A549 (cell line): ENCODE measurements around the gene PRMT5. TPM values are rescaled to one million over a fixed set of nuclear protein-coding genes. Genes with fewer than 3 reads are reported as not detected.

Experiments
- ATAC-seq, 2 experiments: fragments of 200-7000 bp in 1 of 2; fragments of >200 bp in 1 of 2; cut with Nextera tagmentation in 1 of 2; cut with Tn5 transposase in 1 of 2; 3 replicates each; pipeline versions ENCODE4 v1.8.0 to v1.9.1; 2018 to 2020; ENCODE audit warnings: mild to moderate bottlenecking in 1 of 2, moderate library complexity in 1 of 2
- CTCF ChIA-PET: fragments of 300-600 bp; sonication (Branson Sonifier 250); formaldehyde crosslinking; extraction: SDS; loops from one replicate; lab custom pipeline; 2021; ENCODE audit warnings: antibody characterized with exemption, inconsistent platforms; lab: Yijun Ruan, JAX
- POLR2A ChIA-PET: fragments of 350-600 bp; formaldehyde crosslinking; extraction: SDS; loops from one replicate; lab custom pipeline; 2021; ENCODE audit warnings: antibody characterized with exemption, inconsistent platforms; lab: Yijun Ruan, JAX
- DNase-seq, 2 experiments: peaks; one replicate each; pipeline versions ENCODE4 v3.0.0 to v3.0.0-alpha.2; 2011 to 2016; ENCODE audit warnings: low read depth in 1 of 2, low spot score in 1 of 2
- FAIRE-seq: peaks from 2 replicates; lab custom pipeline; 2011; peaks lifted over from hg19 to GRCh38; lab: Jason Lieb, UNC
- H3K27ac ChIP-seq, 2 experiments: fragments of >200 bp; sonication (Bioruptor Twin); formaldehyde crosslinking; 3 replicates each; pipeline ENCODE4 v1.5.1; 2016 to 2017
- H3K4me1 ChIP-seq: fragments of >200 bp; sonication (Bioruptor Twin); formaldehyde crosslinking; 3 replicates; pipeline ENCODE4 v1.6.1; 2016
- H3K4me2 ChIP-seq: fragments of >200 bp; sonication (Bioruptor Twin); formaldehyde crosslinking; 3 replicates; pipeline ENCODE4 v1.6.1; 2016
- H3K4me3 ChIP-seq: fragments of >200 bp; sonication (Bioruptor Twin); formaldehyde crosslinking; 3 replicates; pipeline ENCODE4 v1.5.1; 2016
- H3K9me3 ChIP-seq: fragments of >200 bp; sonication (Bioruptor Twin); formaldehyde crosslinking; 3 replicates; pipeline ENCODE4 v1.6.1; 2016
- CTCF ChIP-seq: fragments of >200 bp; sonication (Bioruptor Twin); formaldehyde crosslinking; IDR thresholded peaks from 3 replicates; pipeline ENCODE4 v1.5.1; 2016
- EHF ChIP-seq: fragments of 250-450 bp; sonication (Bioruptor Pico); IDR thresholded peaks from 2 replicates; pipeline ENCODE4 v1.5.0; 2020; ENCODE audit warnings: mild to moderate bottlenecking
- ESRRA ChIP-seq: fragments of 150-350 bp; IDR thresholded peaks from 2 replicates; pipeline ENCODE4 v1.6.1; 2014; ENCODE audit warnings: mild to moderate bottlenecking, low read length, borderline replicate concordance
- HES2 ChIP-seq: fragments of >200 bp; sonication (Bioruptor Twin); formaldehyde crosslinking; IDR thresholded peaks from 2 replicates; pipeline ENCODE4 v1.6.1; 2016
- HEYL ChIP-seq: fragments of 250-450 bp; sonication (Bioruptor Pico); IDR thresholded peaks from 2 replicates; pipeline ENCODE4 v1.8.0; 2021; ENCODE audit warnings: mild to moderate bottlenecking, moderate library complexity
- HOXB5 ChIP-seq: fragments of 250-450 bp; sonication (Bioruptor Pico); IDR thresholded peaks from 2 replicates; pipeline ENCODE4 v1.5.0; 2020; ENCODE audit warnings: mild to moderate bottlenecking, moderate library complexity
- KDM1A ChIP-seq: fragments of 200-600 bp; sonication (generic); IDR thresholded peaks from 2 replicates; pipeline ENCODE4 v1.6.1; 2016; ENCODE audit warnings: low read depth, mild to moderate bottlenecking
- MYC ChIP-seq: IDR thresholded peaks from 2 replicates; pipeline ENCODE4 v1.6.1; 2012; ENCODE audit warnings: mild to moderate bottlenecking, inconsistent platforms, low read length, improper control_type of control experiment, borderline replicate concordance
- NFE2L2 ChIP-seq: fragments of 150-350 bp; conservative IDR thresholded peaks from 2 replicates; pipeline ENCODE4 v1.6.1; 2014; ENCODE audit warnings: low read length
- NPAS2 ChIP-seq: fragments of 250-450 bp; sonication (Bioruptor Pico); IDR thresholded peaks from 2 replicates; pipeline ENCODE4 v1.8.0; 2022; ENCODE audit warnings: mild to moderate bottlenecking, moderate library complexity, borderline replicate concordance
- NR3C1 ChIP-seq: fragments of >200 bp; sonication (Bioruptor Twin); formaldehyde crosslinking; IDR thresholded peaks from 3 replicates; pipeline ENCODE4 v1.6.1; 2017
- PHF8 ChIP-seq: fragments of 200-600 bp; sonication (generic); IDR thresholded peaks from 2 replicates; pipeline ENCODE4 v1.6.1; 2016; ENCODE audit warnings: low read depth, mild to moderate bottlenecking, antibody characterized with exemption, moderate library complexity, borderline replicate concordance
- POLR2A ChIP-seq: IDR thresholded peaks from 2 replicates; pipeline ENCODE4 v1.6.1; 2012; ENCODE audit warnings: mild to moderate bottlenecking, low read length
- RARB ChIP-seq: fragments of 250-450 bp; sonication (Bioruptor Pico); IDR thresholded peaks from 2 replicates; pipeline ENCODE4 v1.8.0; 2021; ENCODE audit warnings: mild to moderate bottlenecking, moderate library complexity
- REST ChIP-seq: fragments of 200-600 bp; sonication (generic); IDR thresholded peaks from 2 replicates; pipeline ENCODE4 v1.6.1; 2016; ENCODE audit warnings: antibody characterized with exemption, mild to moderate bottlenecking, moderate library complexity
- RFX5 ChIP-seq: fragments of 450-650 bp; IDR thresholded peaks from 2 replicates; pipeline ENCODE4 v1.7.1; 2014; ENCODE audit warnings: antibody characterized with exemption, mild to moderate bottlenecking, moderate library complexity
- RNF2 ChIP-seq: fragments of 200-600 bp; sonication (generic); IDR thresholded peaks from 2 replicates; pipeline ENCODE4 v1.6.1; 2016; ENCODE audit warnings: low read depth, mild to moderate bottlenecking, antibody characterized with exemption, moderate library complexity, borderline replicate concordance
- SMC3 ChIP-seq: fragments of >200 bp; sonication (Bioruptor Twin); formaldehyde crosslinking; IDR thresholded peaks from 3 replicates; pipeline ENCODE4 v1.6.1; 2018; ENCODE audit warnings: inconsistent platforms
- ZFP36 ChIP-seq: fragments of 450-650 bp; IDR thresholded peaks from 2 replicates; pipeline ENCODE4 v1.6.1; 2014; ENCODE audit warnings: borderline replicate concordance; ENCODE audit not compliant: partially characterized antibody
- ZNF302 ChIP-seq: fragments of 250-450 bp; sonication (Bioruptor Pico); IDR thresholded peaks from 2 replicates; pipeline ENCODE4 v1.9.0; 2021; ENCODE audit warnings: inconsistent platforms, mild to moderate bottlenecking, moderate library complexity
- ZSCAN20 ChIP-seq: fragments of 250-450 bp; sonication (Bioruptor Pico); IDR thresholded peaks from 2 replicates; pipeline ENCODE4 v1.8.0; 2022; ENCODE audit warnings: mild to moderate bottlenecking, moderate library complexity
- WGBS: methylation state at CpG from one replicate; pipeline ENCODE4 v1.1.6; 2017; ENCODE audit errors: missing lambda C conversion rate; 5-methylcytosine and 5-hydroxymethylcytosine counted together
- polyA plus RNA-seq, 4 experiments: library from polyadenylated mRNA; depleted of rRNA in 3 of 4; stranded (reverse); fragments of >200 nt; fragmentation: RNase III in 1 of 4; extraction: RNeasy Plus Mini Kit Qiagen cat#74134 plus additional on column Dnase treatment in 1 of 4; gene quantifications; 2 replicates in 3 of 4; 3 replicates in 1 of 4; pipeline ENCODE4 v1.2.3, GENCODE V29; 2011 to 2017

The PRMT5 gene
- polyA plus RNA-seq, 2 of the 4 experiments (the other 2 are of a cell fraction): 188 to 214 TPM

GRCh38 chr14:22890416-22890815 is 38.8 kb downstream of the PRMT5 start:
- no peaks in the 10 kb centered on the region for H3K9me3 ChIP-seq
- ATAC-seq (no peak), FAIRE-seq (no peak), DNase-seq (no peak)
- H3K27ac ChIP-seq: peak overlapping the region in 1 of 2 experiments; percentile 14; a peak in 1 of 6 replicates
- no peak for TF ChIP-seq NPAS2
- TF ChIP-seq CTCF: no peak
- no peak for TF ChIP-seq HOXB5 (CRISPR knock-in tag)
- TF ChIP-seq NFE2L2: no peak
- no peak for TF ChIP-seq RNF2
- TF ChIP-seq REST: no peak
- no peak for TF ChIP-seq ZNF302 (CRISPR knock-in tag)
- no peak for TF ChIP-seq EHF (CRISPR knock-in tag)
- no peak for TF ChIP-seq POLR2A
- no peak for TF ChIP-seq NR3C1
- TF ChIP-seq SMC3: no peak
- no peak for TF ChIP-seq MYC
- no peak for TF ChIP-seq KDM1A
- TF ChIP-seq ESRRA: no peak
- peaks cover 18% of the 10 kb centered on the region for H3K4me1 ChIP-seq
- H3K4me2 ChIP-seq: no peak overlapping the region
- WGBS: 49% methylated on average over 1 of the region's 1 CpG
- ChIA-PET POLR2A (interaction anchor here (1.1 kb wide), 1 partner anchor 66 kb away, joined by 3 read pairs; the partner anchor contains the start of gene HAUS4), CTCF (interaction anchor here (2.5 to 23.1 kb wide), 3 partner anchors 6 to 68 kb away, joined by 9 to 368 read pairs (median 368); partner anchors contain the start of genes LRP10 and REM2)
- H3K4me3 ChIP-seq: no peak overlapping the region

GRCh38 chr14:22888662-22889061 is 40.5 kb downstream of the PRMT5 start:
- ATAC-seq: no peak
- DNase-seq: no peak
- Histone ChIP-seq H3K4me3 (no peak overlapping the region), H3K9me3 (no peaks in the 10 kb centered on the region), H3K27ac (no peak overlapping the region), H3K4me1 (peaks cover 18% of the 10 kb centered on the region), H3K4me2 (no peak overlapping the region; the same call in 2 of the 3 replicates)
- WGBS: 91% methylated on average over 4 of the region's 4 CpGs
- CTCF ChIA-PET: interaction anchor here (0.9 to 23.1 kb wide), 8 partner anchors 7 to 332 kb away, joined by 3 to 368 read pairs (median 6); partner anchors contain the start of genes LRP10 and REM2
- POLR2A ChIA-PET: interaction anchor here (0.6 kb wide), 2 partner anchors 17 to 77 kb away, joined by 3 read pairs; partner anchors contain the start of gene LRP10
- TF ChIP-seq ZFP36: no peak
- TF ChIP-seq RARB (CRISPR knock-in tag): no peak
- no peak for TF ChIP-seq REST
- no peak for TF ChIP-seq HES2
- no peak for TF ChIP-seq HEYL
- no peak for TF ChIP-seq RFX5
- TF ChIP-seq PHF8: no peak
- TF ChIP-seq ZSCAN20 (CRISPR knock-in tag): no peak
- no peak for FAIRE-seq
